22Rv1 (cell line): ENCODE measurements around the gene MORC2.

ENCODE experiments used
- ZFX ChIP-seq: fragments of 450-650 bp; IDR thresholded peaks from 2 replicates; pipeline ENCODE4 v1.6.1; 2017; ENCODE audit warnings: antibody characterized with exemption, borderline replicate concordance
- TF ChIP-seq, protein P1 (sequence below): fragments of 450-650 bp; IDR thresholded peaks from 2 replicates; pipeline ENCODE4 v1.5.1; 2017; ENCODE audit warnings: mild to moderate bottlenecking

GRCh38 chr22:30881361-30882183 is 87.0 kb downstream of the MORC2 start:
- TF ChIP-seq, protein P1, sequence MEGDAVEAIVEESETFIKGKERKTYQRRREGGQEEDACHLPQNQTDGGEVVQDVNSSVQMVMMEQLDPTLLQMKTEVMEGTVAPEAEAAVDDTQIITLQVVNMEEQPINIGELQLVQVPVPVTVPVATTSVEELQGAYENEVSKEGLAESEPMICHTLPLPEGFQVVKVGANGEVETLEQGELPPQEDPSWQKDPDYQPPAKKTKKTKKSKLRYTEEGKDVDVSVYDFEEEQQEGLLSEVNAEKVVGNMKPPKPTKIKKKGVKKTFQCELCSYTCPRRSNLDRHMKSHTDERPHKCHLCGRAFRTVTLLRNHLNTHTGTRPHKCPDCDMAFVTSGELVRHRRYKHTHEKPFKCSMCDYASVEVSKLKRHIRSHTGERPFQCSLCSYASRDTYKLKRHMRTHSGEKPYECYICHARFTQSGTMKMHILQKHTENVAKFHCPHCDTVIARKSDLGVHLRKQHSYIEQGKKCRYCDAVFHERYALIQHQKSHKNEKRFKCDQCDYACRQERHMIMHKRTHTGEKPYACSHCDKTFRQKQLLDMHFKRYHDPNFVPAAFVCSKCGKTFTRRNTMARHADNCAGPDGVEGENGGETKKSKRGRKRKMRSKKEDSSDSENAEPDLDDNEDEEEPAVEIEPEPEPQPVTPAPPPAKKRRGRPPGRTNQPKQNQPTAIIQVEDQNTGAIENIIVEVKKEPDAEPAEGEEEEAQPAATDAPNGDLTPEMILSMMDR = no peak
- no peak for TF ChIP-seq ZFX
